ENCODE results near the gene PHF11.
"Not testable (repeated sequence)": the region's sequence is repeated elsewhere in the genome, so short reads cannot be mapped to it uniquely, and the experiment has no call there.

PHF11 gene

GRCh38 chr13:49561062-49561410 is 65.3 kb downstream of the PHF11 start:
- POLR2A ChIA-PET = interaction anchor here (0.8 kb wide), 1 partner anchor 117 kb away, joined by 3 read pairs; the partner anchor contains the start of genes CAB39L and SETDB2
- no peak overlapping the region for H3K27ac ChIP-seq (ENCODE audit: extremely low read depth, low read depth, low read length)
- TF ChIP-seq ZBTB17 (tag by site-specific recombination; IDR thresholded peaks at IDR 0.05) = no peak
- TF ChIP-seq ZNF585B (tag by site-specific recombination; IDR thresholded peaks at IDR 0.05) = no peak
- TF ChIP-seq ZNF19 (tag by site-specific recombination; IDR thresholded peaks at IDR 0.05; ENCODE audit: low read depth) = no peak
- no peak for TF ChIP-seq KLF7 (tag by site-specific recombination; IDR thresholded peaks at IDR 0.05; ENCODE audit: borderline replicate concordance)
- no peak for TF ChIP-seq ZNF292 (tag by site-specific recombination; IDR thresholded peaks at IDR 0.05; ENCODE audit: borderline replicate concordance, low read depth)
- no peak for TF ChIP-seq KLF8 (tag by site-specific recombination; IDR thresholded peaks at IDR 0.05)
- TF ChIP-seq ZNF280D (tag by site-specific recombination; IDR thresholded peaks at IDR 0.05) = no peak
- TF ChIP-seq GLIS2 (tag by site-specific recombination; IDR thresholded peaks at IDR 0.05) = no peak
- TF ChIP-seq ZNF16 (tag by site-specific recombination; IDR thresholded peaks at IDR 0.05; ENCODE audit: low read depth) = no peak
- TF ChIP-seq, protein P1, sequence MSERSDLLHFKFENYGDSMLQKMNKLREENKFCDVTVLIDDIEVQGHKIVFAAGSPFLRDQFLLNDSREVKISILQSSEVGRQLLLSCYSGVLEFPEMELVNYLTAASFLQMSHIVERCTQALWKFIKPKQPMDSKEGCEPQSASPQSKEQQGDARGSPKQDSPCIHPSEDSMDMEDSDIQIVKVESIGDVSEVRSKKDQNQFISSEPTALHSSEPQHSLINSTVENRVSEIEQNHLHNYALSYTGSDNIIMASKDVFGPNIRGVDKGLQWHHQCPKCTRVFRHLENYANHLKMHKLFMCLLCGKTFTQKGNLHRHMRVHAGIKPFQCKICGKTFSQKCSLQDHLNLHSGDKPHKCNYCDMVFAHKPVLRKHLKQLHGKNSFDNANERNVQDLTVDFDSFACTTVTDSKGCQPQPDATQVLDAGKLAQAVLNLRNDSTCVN (tag by site-specific recombination; optimal IDR thresholded peaks at IDR 0.05) = no peak
- no peak for TF ChIP-seq ZNF354C (tag by site-specific recombination; IDR thresholded peaks at IDR 0.05; ENCODE audit: borderline replicate concordance, low read depth)
- TF ChIP-seq YY1 (tag by site-specific recombination; IDR thresholded peaks at IDR 0.05) = no peak
- TF ChIP-seq ZNF561 (tag by site-specific recombination; IDR thresholded peaks at IDR 0.05; ENCODE audit: borderline replicate concordance) = no peak
- TF ChIP-seq OSR2 (tag by site-specific recombination; IDR thresholded peaks at IDR 0.05) = no peak
- no peak overlapping the region for H3K4me3 ChIP-seq (ENCODE audit: low read depth, low read length)
- peaks cover 6 to 21% of the 10 kb centered on the region in 2 experiments for H3K36me3 ChIP-seq (ENCODE audit: control insufficient read depth in 2 of 2, insufficient read depth in 1 of 2, low read length in 2 of 2)
- peaks cover 7% of the 10 kb centered on the region; the same call in 1 of the 2 replicates for H3K4me1 ChIP-seq (ENCODE audit: control insufficient read depth, insufficient read depth, low read length)
- CTCF ChIA-PET = interaction anchor here (0.6 to 1.4 kb wide), 2 partner anchors 55 to 246 kb away, joined by 3 read pairs; no protein-coding TSS in a partner anchor
- H3K9me3 ChIP-seq (ENCODE audit: control insufficient read depth, insufficient read depth, low read depth, low read length) = no peaks in the 10 kb centered on the region

- H3K27ac ChIP-seq (ENCODE audit: extremely low read depth, low read depth, low read length) = no peak overlapping the region
- ChIA-PET POLR2A (no interaction called here), CTCF (no interaction called here)
- H3K36me3 ChIP-seq (ENCODE audit: control insufficient read depth in 2 of 2, insufficient read depth in 1 of 2, low read length in 2 of 2) = peaks cover 6 to 22% of the 10 kb centered on the region in 2 experiments
- peaks cover 7% of the 10 kb centered on the region; the same call in 1 of the 2 replicates for H3K4me1 ChIP-seq (ENCODE audit: control insufficient read depth, insufficient read depth, low read length)
- H3K4me3 ChIP-seq (ENCODE audit: low read depth, low read length) = no peak overlapping the region
- no peak for TF ChIP-seq ZNF624 (tag by site-specific recombination; IDR thresholded peaks at IDR 0.05)
- TF ChIP-seq, protein P2, sequence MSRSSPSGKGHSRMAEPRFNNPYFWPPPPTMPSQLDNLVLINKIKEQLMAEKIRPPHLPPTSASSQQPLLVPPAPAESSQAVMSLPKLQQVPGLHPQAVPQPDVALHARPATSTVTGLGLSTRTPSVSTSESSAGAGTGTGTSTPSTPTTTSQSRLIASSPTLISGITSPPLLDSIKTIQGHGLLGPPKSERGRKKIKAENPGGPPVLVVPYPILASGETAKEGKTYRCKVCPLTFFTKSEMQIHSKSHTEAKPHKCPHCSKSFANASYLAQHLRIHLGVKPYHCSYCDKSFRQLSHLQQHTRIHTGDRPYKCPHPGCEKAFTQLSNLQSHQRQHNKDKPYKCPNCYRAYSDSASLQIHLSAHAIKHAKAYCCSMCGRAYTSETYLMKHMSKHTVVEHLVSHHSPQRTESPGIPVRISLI (tag by site-specific recombination; IDR thresholded peaks at IDR 0.05) = peak; percentile 72
- no peaks in the 10 kb centered on the region for H3K9me3 ChIP-seq (ENCODE audit: control insufficient read depth, insufficient read depth, low read depth, low read length)
Observed at GRCh38 chr13:49563516-49563915, 67.8 kb downstream of the PHF11 start.

DNA sequence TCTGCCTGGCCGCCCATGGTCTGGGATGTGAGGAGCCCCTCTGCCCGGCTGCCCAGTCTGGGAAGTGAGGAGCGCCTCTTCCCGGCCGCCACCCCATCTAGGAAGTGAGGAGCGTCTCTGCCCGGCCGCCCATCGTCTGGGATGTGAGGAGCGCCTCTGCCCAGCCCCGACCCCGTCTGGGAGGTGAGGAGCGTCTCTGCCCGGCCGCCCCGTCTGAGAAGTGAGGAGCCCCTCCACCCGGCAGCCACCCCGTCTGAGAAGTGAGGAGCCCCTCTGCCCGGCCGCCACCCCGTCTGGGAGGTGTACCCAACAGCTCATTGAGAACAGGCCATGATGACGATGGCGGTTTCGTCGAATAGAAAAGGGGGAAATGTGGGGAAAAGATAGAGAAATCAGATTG is 69.7 kb downstream of the PHF11 start:
- H3K9me3 ChIP-seq (ENCODE audit: control insufficient read depth, insufficient read depth, low read depth, low read length); H3K4me1 ChIP-seq (ENCODE audit: control insufficient read depth, insufficient read depth, low read length); H3K27ac ChIP-seq (ENCODE audit: extremely low read depth, low read depth, low read length); H3K4me3 ChIP-seq (ENCODE audit: low read depth, low read length); POLR2A ChIA-PET; CTCF ChIA-PET: not testable (repeated sequence)
- peaks cover 0 to 14% of the 10 kb centered on the region in 2 experiments; a peak in 2 of 3 replicates for H3K36me3 ChIP-seq (ENCODE audit: control insufficient read depth in 2 of 2, insufficient read depth in 1 of 2, low read length in 2 of 2)
